ENCODE results near the gene NME7. TPM values are rescaled to one million over a fixed set of nuclear protein-coding genes. Genes with fewer than 3 reads are reported as not detected.

The NME7 gene
- total RNA-seq, 1 experiment from 2014 or later = 21.8 TPM

DNA sequence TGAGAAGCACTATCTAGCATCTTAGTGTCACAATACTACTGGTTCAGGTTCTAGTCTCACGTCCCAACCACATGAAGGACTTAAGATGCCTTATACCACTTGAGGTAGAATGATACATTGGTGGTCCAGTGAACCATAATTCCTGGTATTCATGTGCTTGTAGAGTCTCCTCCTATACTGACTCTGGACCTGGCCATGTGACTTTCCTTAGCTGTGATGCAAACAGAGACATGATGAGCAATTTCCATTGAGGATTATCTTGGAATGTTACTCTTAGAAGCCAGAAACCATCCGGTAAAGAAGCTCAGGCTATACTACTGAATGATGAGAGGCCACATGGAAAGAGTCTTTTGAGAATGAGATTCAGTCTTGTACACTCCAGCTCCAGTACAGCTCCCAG is 105.7 kb downstream of the NME7 start:
- no peak for TF ChIP-seq SP1 (IDR thresholded peaks at IDR 0.05; ENCODE audit: low read depth)
- no peak for TF ChIP-seq EGR1 (IDR thresholded peaks at IDR 0.05; ENCODE audit: low read depth)
- no peak for TF ChIP-seq RAD21 (IDR thresholded peaks at IDR 0.05; ENCODE audit: low read depth)
- TF ChIP-seq CEBPB (IDR thresholded peaks at IDR 0.05; ENCODE audit: low read depth) = no peak
- TF ChIP-seq, protein P1, sequence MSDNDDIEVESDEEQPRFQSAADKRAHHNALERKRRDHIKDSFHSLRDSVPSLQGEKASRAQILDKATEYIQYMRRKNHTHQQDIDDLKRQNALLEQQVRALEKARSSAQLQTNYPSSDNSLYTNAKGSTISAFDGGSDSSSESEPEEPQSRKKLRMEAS (IDR thresholded peaks at IDR 0.05) = no peak
- no peak for TF ChIP-seq TCF7L2 (IDR thresholded peaks at IDR 0.05; ENCODE audit: borderline replicate concordance, extremely low read depth, insufficient read depth, insufficient read length)
- no peak for TF ChIP-seq YY1 (IDR thresholded peaks at IDR 0.05; ENCODE audit: extremely low read depth, insufficient replicate concordance, low read depth, low read length)
- TF ChIP-seq, protein P2, sequence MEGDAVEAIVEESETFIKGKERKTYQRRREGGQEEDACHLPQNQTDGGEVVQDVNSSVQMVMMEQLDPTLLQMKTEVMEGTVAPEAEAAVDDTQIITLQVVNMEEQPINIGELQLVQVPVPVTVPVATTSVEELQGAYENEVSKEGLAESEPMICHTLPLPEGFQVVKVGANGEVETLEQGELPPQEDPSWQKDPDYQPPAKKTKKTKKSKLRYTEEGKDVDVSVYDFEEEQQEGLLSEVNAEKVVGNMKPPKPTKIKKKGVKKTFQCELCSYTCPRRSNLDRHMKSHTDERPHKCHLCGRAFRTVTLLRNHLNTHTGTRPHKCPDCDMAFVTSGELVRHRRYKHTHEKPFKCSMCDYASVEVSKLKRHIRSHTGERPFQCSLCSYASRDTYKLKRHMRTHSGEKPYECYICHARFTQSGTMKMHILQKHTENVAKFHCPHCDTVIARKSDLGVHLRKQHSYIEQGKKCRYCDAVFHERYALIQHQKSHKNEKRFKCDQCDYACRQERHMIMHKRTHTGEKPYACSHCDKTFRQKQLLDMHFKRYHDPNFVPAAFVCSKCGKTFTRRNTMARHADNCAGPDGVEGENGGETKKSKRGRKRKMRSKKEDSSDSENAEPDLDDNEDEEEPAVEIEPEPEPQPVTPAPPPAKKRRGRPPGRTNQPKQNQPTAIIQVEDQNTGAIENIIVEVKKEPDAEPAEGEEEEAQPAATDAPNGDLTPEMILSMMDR (IDR thresholded peaks at IDR 0.05 in 2 of 3, conservative IDR thresholded peaks at IDR 0.05 in 1 of 3; ENCODE audit: borderline replicate concordance in 1 of 3, insufficient read depth in 1 of 3, low read depth in 2 of 3, low read length in 2 of 3) = no peak
- no peak for TF ChIP-seq EZH2 (IDR thresholded peaks at IDR 0.05)
- no peak for TF ChIP-seq ZNF274 (IDR thresholded peaks at IDR 0.05; ENCODE audit: low read depth, low read length)
- no peak for TF ChIP-seq POLR2AphosphoS5 (IDR thresholded peaks at IDR 0.05; ENCODE audit: low read depth, low read length)
- no peak for TF ChIP-seq EZH2phosphoT487 (IDR thresholded peaks at IDR 0.05; ENCODE audit: borderline replicate concordance)
- TF ChIP-seq, protein P3, sequence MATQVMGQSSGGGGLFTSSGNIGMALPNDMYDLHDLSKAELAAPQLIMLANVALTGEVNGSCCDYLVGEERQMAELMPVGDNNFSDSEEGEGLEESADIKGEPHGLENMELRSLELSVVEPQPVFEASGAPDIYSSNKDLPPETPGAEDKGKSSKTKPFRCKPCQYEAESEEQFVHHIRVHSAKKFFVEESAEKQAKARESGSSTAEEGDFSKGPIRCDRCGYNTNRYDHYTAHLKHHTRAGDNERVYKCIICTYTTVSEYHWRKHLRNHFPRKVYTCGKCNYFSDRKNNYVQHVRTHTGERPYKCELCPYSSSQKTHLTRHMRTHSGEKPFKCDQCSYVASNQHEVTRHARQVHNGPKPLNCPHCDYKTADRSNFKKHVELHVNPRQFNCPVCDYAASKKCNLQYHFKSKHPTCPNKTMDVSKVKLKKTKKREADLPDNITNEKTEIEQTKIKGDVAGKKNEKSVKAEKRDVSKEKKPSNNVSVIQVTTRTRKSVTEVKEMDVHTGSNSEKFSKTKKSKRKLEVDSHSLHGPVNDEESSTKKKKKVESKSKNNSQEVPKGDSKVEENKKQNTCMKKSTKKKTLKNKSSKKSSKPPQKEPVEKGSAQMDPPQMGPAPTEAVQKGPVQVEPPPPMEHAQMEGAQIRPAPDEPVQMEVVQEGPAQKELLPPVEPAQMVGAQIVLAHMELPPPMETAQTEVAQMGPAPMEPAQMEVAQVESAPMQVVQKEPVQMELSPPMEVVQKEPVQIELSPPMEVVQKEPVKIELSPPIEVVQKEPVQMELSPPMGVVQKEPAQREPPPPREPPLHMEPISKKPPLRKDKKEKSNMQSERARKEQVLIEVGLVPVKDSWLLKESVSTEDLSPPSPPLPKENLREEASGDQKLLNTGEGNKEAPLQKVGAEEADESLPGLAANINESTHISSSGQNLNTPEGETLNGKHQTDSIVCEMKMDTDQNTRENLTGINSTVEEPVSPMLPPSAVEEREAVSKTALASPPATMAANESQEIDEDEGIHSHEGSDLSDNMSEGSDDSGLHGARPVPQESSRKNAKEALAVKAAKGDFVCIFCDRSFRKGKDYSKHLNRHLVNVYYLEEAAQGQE (IDR thresholded peaks at IDR 0.05; ENCODE audit: low read depth) = no peak
- no peak for TF ChIP-seq SIN3A (IDR thresholded peaks at IDR 0.05; ENCODE audit: low read depth)
- no peak for TF ChIP-seq ELF1 (IDR thresholded peaks at IDR 0.05; ENCODE audit: borderline replicate concordance, low read depth)
- no peak for TF ChIP-seq CBX3 (IDR thresholded peaks at IDR 0.05; ENCODE audit: low read depth)
- no peak for TF ChIP-seq FOSL1 (IDR thresholded peaks at IDR 0.05; ENCODE audit: low read depth)
- TF ChIP-seq, protein P4, sequence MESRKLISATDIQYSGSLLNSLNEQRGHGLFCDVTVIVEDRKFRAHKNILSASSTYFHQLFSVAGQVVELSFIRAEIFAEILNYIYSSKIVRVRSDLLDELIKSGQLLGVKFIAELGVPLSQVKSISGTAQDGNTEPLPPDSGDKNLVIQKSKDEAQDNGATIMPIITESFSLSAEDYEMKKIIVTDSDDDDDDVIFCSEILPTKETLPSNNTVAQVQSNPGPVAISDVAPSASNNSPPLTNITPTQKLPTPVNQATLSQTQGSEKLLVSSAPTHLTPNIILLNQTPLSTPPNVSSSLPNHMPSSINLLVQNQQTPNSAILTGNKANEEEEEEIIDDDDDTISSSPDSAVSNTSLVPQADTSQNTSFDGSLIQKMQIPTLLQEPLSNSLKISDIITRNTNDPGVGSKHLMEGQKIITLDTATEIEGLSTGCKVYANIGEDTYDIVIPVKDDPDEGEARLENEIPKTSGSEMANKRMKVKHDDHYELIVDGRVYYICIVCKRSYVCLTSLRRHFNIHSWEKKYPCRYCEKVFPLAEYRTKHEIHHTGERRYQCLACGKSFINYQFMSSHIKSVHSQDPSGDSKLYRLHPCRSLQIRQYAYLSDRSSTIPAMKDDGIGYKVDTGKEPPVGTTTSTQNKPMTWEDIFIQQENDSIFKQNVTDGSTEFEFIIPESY (IDR thresholded peaks at IDR 0.05; ENCODE audit: extremely low read depth, insufficient replicate concordance, low read length) = no peak
- TF ChIP-seq POLR2A (IDR thresholded peaks at IDR 0.05; ENCODE audit: borderline replicate concordance, extremely low read depth, insufficient read depth, insufficient read length) = no peak
- TF ChIP-seq SRF (IDR thresholded peaks at IDR 0.05; ENCODE audit: low read depth) = no peak
- H3K9me2 ChIP-seq (ENCODE audit: insufficient read depth) = no peaks in the 10 kb centered on the region
- ATAC-seq (no peak), DNase-seq (ENCODE audit: low read depth, low spot score) (no peak)
- ChIA-PET RAD21 (ENCODE audit: low non-redundant PET in 1 of 2, low total read pairs in 2 of 2, uncharacterized antibody in 2 of 2, unreplicated experiment in 2 of 2) (no interaction called here), POLR2A (no interaction called here), CTCF (no interaction called here)
- H3K9ac ChIP-seq (ENCODE audit: low read length) = no peak overlapping the region
- H3K79me2 ChIP-seq (ENCODE audit: insufficient read depth, low read length) = no peaks in the 10 kb centered on the region
- intact Hi-C loops (cut with micrococcal nuclease) = no loop called here
- no peak overlapping the region for H3K4me3 ChIP-seq (replicated peaks in 1 of 2; ENCODE audit: low read depth in 1 of 2, low read length in 2 of 2)
- H3K27me3 ChIP-seq (ENCODE audit: insufficient read depth, low read length) = no peaks in the 10 kb centered on the region
- H2AFZ ChIP-seq (ENCODE audit: low read depth, low read length, poor library complexity, severe bottlenecking) = no peak overlapping the region
- no TSS peak for BruUV-seq (replicated peaks)
- no peaks in the 10 kb centered on the region for H3K4me1 ChIP-seq (ENCODE audit: control insufficient read depth in 1 of 2, insufficient read depth in 2 of 2, low read length in 2 of 2)
- no peaks in the 10 kb centered on the region for H4K20me1 ChIP-seq (ENCODE audit: insufficient read depth)
- H3K27ac ChIP-seq (ENCODE audit: low read depth, low read length) = no peak overlapping the region
- no peaks in the 10 kb centered on the region for H3K9me3 ChIP-seq (ENCODE audit: control insufficient read depth in 1 of 2, insufficient read depth in 1 of 2, low read depth in 1 of 2, low read length in 2 of 2)
- H3K4me2 ChIP-seq (ENCODE audit: low read length) = no peak overlapping the region
- H3K36me3 ChIP-seq (ENCODE audit: control insufficient read depth in 1 of 2, insufficient read depth in 2 of 2, low read length in 2 of 2) = no peaks in the 10 kb centered on the region
